HG03196 (cell line): Measurements from ENCODE around the gene TNRC18.
"Not testable (repeated sequence)": the region's sequence is repeated elsewhere in the genome, so short reads cannot be mapped to it uniquely, and the experiment has no call there.

Source experiments
- ATAC-seq: cut with Tn5 transposase; IDR thresholded peaks from one replicate; pipeline ENCODE4 v1.9.1; 2021; ENCODE audit not compliant: unreplicated experiment

The TNRC18 gene

GRCh38 chr7:5377816-5378215 is 45.8 kb downstream of the TNRC18 start:
- ATAC-seq, result no peak

- ATAC-seq, result no peak
Observed at GRCh38 chr7:5377279-5377678, 46.4 kb downstream of the TNRC18 start.

GRCh38 chr7:5375925-5376324 is 47.7 kb downstream of the TNRC18 start:
- no peak for ATAC-seq

GRCh38 chr7:5374464-5374863 is 49.2 kb downstream of the TNRC18 start:
- ATAC-seq, result no peak

- ATAC-seq, result no peak
Observed at GRCh38 chr7:5373300-5373699, 50.3 kb downstream of the TNRC18 start.

GRCh38 chr7:5370454-5371353 is 52.9 kb downstream of the TNRC18 start:
- no peak for ATAC-seq

- no peak for ATAC-seq
Observed at GRCh38 chr7:5367661-5368060, 56.0 kb downstream of the TNRC18 start.

- ATAC-seq, result peak; percentile 55
Observed at GRCh38 chr7:5365976-5366625, 57.5 kb downstream of the TNRC18 start.

- ATAC-seq, result no peak
Observed at GRCh38 chr7:5363729-5364128, 59.9 kb downstream of the TNRC18 start.

- ATAC-seq, result no peak
Observed at GRCh38 chr7:5362466-5362865, 61.2 kb downstream of the TNRC18 start.

GRCh38 chr7:5361446-5362127 is 62.0 kb downstream of the TNRC18 start:
- no peak for ATAC-seq

- ATAC-seq, result no peak
Observed at GRCh38 chr7:5360971-5361370, 62.7 kb downstream of the TNRC18 start.

GRCh38 chr7:5360451-5360850 is 63.2 kb downstream of the TNRC18 start:
- no peak for ATAC-seq

- ATAC-seq, result not testable (repeated sequence)
Observed at GRCh38 chr7:5360021-5360420, 63.6 kb downstream of the TNRC18 start.

- no peak for ATAC-seq
Observed at GRCh38 chr7:5359344-5359743, 64.3 kb downstream of the TNRC18 start.

- no peak for ATAC-seq
Observed at GRCh38 chr7:5357951-5358350, 65.7 kb downstream of the TNRC18 start.

GRCh38 chr7:5356751-5357119 is 66.9 kb downstream of the TNRC18 start:
- ATAC-seq, result no peak

- ATAC-seq, result no peak
Observed at GRCh38 chr7:5354460-5355232, 69.0 kb downstream of the TNRC18 start.

GRCh38 chr7:5352440-5353010 is 71.1 kb downstream of the TNRC18 start:
- no peak for ATAC-seq

- ATAC-seq, result no peak
Observed at GRCh38 chr7:5351507-5352265, 71.9 kb downstream of the TNRC18 start.
